ENCODE data around the gene PIPOX. TPM values are rescaled to one million over a fixed set of nuclear protein-coding genes. Genes with fewer than 3 reads are reported as not detected.

The PIPOX gene
- polyA plus RNA-seq, 4 donors: 2.9 to 35.4 (median 12.1) TPM

DNA sequence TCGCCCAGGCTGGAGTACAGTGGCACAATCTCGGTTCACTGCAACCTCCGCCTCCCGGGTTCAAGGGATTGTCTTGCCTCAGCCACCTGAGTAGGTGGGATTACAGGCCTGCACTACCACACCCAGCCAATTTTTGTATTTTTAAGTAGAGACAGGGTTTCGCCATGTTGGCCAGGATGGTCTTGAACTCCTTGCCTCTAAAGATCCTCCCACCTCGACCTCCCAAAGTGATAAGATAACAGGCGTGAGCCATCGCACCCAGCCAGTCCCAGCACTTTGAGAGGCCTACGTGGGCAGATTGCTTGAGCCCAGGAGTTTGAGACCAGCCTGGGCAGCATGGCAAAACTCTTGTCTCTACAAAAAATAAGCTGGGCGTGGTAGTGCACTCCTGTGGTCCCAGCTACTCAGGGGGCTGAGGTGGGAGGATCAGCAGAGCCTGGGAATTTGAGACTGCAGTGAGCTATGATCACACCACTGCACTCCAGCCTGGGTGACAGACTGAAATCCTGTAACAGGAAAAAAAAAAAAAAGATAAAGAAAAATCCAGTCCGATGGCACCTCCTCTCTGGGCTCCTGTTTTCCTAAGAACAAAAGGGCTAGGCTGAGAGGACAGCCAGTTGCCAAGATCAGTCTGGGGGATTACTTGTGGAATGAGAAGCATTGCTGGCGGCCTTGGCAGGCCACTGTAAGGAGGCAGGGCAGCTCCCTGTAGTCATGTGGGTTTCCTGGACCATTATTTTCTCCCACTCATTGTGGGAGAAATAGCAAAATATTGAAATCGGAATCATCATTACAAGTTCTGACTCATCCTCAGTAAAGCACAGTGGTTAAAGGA lies 3.0 kb upstream of the PIPOX start:
- H3K27me3 ChIP-seq (ENCODE audit: control insufficient read depth in 3 of 3, insufficient read depth in 3 of 3, low read length in 3 of 3): peaks cover 0 to 17% (median 0%) of the 10 kb centered on the region in 3 donors
- H3K9me3 ChIP-seq (ENCODE audit: control insufficient read depth in 2 of 2, insufficient read depth in 1 of 2, low read depth in 1 of 2, low read length in 1 of 2): peaks cover 0 to 3% of the 10 kb centered on the region in 2 donors
- 77 to 81% (median 78%) methylated on average over 13 of the region's 13 CpGs for WGBS, 3 donors
- no peak overlapping the region for H3K4me3 ChIP-seq (ENCODE audit: low read depth in 1 of 3, low read length in 3 of 3)
- FAIRE-seq (no peak), DNase-seq (no peak)
- H3K36me3 ChIP-seq (ENCODE audit: control insufficient read depth in 3 of 3, insufficient read depth in 2 of 3, low read depth in 1 of 3, low read length in 3 of 3): no peaks in the 10 kb centered on the region
- no peak overlapping the region for H3K27ac ChIP-seq (ENCODE audit: low read depth in 1 of 3, low read length in 2 of 3)
- H3K4me1 ChIP-seq (ENCODE audit: control insufficient read depth in 3 of 3, insufficient read depth in 2 of 3, low read depth in 1 of 3, low read length in 2 of 3): peaks cover 4 to 18% (median 6%) of the 10 kb centered on the region in 3 donors

DNA sequence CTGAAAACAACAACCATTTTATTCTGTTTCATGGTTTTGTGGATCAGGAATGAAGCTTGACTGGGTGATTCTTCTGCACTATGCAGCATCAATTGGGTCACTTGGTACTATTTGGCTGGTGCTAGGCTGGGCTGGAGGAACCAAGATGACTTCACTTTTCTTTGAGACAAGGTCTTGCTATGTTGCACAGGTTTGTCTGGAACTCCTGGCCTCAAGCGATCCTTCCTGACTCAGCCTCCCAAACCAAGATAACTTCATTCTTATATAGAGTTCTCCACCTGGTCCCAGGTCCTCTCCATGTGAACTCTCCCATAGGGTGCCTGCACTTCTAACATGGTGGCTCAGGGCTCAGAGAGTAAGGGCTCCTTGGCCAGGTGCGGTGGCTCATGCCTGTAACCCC lies 1.9 kb upstream of the PIPOX start:
- FAIRE-seq: no peak
- Histone ChIP-seq H3K9me3 (ENCODE audit: control insufficient read depth in 2 of 2, insufficient read depth in 1 of 2, low read depth in 1 of 2, low read length in 1 of 2) (no peaks in the 10 kb centered on the region), H3K4me3 (ENCODE audit: low read depth in 1 of 3, low read length in 3 of 3) (no peak overlapping the region), H3K4me1 (ENCODE audit: control insufficient read depth in 3 of 3, insufficient read depth in 2 of 3, low read depth in 1 of 3, low read length in 2 of 3) (peaks cover 4 to 27% (median 6%) of the 10 kb centered on the region in 3 donors), H3K27ac (ENCODE audit: low read depth in 1 of 3, low read length in 2 of 3) (no peak overlapping the region), H3K36me3 (ENCODE audit: control insufficient read depth in 3 of 3, insufficient read depth in 2 of 3, low read depth in 1 of 3, low read length in 3 of 3) (no peaks in the 10 kb centered on the region), H3K27me3 (ENCODE audit: control insufficient read depth in 3 of 3, insufficient read depth in 3 of 3, low read length in 3 of 3) (peaks cover 0 to 17% (median 0%) of the 10 kb centered on the region in 3 donors)
- WGBS, 3 donors: 94 to 98% (median 97%) methylated on average over 2 of the region's 2 CpGs
- no peak for DNase-seq

DNA sequence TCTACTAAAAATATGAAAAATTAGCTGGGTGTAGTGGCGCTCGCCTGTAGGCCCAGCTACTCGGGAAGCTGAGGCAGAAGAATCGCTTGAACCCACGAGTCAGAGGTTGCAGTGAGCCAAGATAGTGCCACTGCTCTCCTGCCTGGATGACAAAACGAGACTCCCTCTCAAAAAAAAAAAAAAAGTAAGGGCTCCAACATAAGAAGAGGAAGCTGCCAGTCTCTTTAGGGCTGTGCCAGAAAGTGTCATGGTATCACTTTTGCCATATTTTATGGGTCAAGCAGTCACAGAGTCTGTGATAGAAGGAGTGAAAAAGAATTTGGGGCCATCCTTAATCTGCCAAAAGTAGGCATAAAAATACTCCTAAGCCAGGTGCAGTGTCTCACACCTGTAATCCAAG lies 1.4 kb upstream of the PIPOX start:
- FAIRE-seq (no peak), DNase-seq (no peak)
- peaks cover 0 to 17% (median 0%) of the 10 kb centered on the region in 3 donors for H3K27me3 ChIP-seq (ENCODE audit: control insufficient read depth in 3 of 3, insufficient read depth in 3 of 3, low read length in 3 of 3)
- H3K4me1 ChIP-seq (ENCODE audit: control insufficient read depth in 3 of 3, insufficient read depth in 2 of 3, low read depth in 1 of 3, low read length in 2 of 3): peaks cover 4 to 32% (median 6%) of the 10 kb centered on the region in 3 donors
- H3K36me3 ChIP-seq (ENCODE audit: control insufficient read depth in 3 of 3, insufficient read depth in 2 of 3, low read depth in 1 of 3, low read length in 3 of 3): peaks cover 0 to 2% (median 0%) of the 10 kb centered on the region in 3 donors
- no peaks in the 10 kb centered on the region for H3K9me3 ChIP-seq (ENCODE audit: control insufficient read depth in 2 of 2, insufficient read depth in 1 of 2, low read depth in 1 of 2, low read length in 1 of 2)
- no peak overlapping the region for H3K27ac ChIP-seq (ENCODE audit: low read depth in 1 of 3, low read length in 2 of 3)
- WGBS, 3 donors: 90 to 92% (median 91%) methylated on average over 6 of the region's 6 CpGs
- no peak overlapping the region for H3K4me3 ChIP-seq (ENCODE audit: low read depth in 1 of 3, low read length in 3 of 3)

DNA sequence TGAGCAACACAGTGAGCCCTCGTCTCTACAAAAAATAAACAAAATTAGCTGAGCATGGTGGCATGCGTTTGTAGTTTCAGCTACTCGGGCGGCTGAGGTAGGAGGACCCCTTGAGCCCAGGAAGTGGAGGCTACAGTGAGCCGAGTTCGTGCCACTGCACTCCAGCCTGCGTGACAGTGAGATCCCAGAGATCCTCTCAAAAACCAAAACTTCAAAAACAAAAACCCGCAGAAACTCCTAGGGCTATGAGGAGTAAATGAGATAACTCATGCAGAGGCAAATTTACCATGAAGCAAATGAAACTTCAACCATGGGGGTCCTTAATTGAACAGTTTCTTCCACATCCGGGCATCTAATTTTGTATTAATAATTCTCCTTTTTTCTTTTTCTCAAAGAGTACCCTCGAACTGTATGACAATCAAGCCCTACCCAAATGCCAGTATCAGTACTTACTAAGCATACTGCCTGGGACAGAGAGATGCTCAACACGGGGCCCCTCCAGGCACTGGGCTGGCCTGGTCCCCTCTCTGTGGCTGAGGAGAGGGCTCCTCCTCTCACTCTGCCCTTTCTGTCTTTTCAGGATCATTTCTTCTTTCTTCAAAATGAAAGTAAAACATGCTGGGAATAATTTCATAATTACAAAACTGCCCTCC lies 789 bp upstream of the PIPOX start:
- H3K4me3 ChIP-seq (ENCODE audit: low read depth in 1 of 3, low read length in 3 of 3): peak overlapping the region in 1 of 3 donors; percentile 9
- peaks cover 4 to 34% (median 6%) of the 10 kb centered on the region in 3 donors for H3K4me1 ChIP-seq (ENCODE audit: control insufficient read depth in 3 of 3, insufficient read depth in 2 of 3, low read depth in 1 of 3, low read length in 2 of 3)
- no peak for DNase-seq
- 79 to 82% (median 81%) methylated on average over 11 of the region's 11 CpGs for WGBS, 3 donors
- peaks cover 0 to 5% (median 0%) of the 10 kb centered on the region in 3 donors for H3K36me3 ChIP-seq (ENCODE audit: control insufficient read depth in 3 of 3, insufficient read depth in 2 of 3, low read depth in 1 of 3, low read length in 3 of 3)
- H3K27me3 ChIP-seq (ENCODE audit: control insufficient read depth in 3 of 3, insufficient read depth in 3 of 3, low read length in 3 of 3): peaks cover 0 to 12% (median 0%) of the 10 kb centered on the region in 3 donors
- H3K27ac ChIP-seq (ENCODE audit: low read depth in 1 of 3, low read length in 2 of 3): peak overlapping the region in 1 of 3 donors; percentile 79
- FAIRE-seq: no peak
- no peaks in the 10 kb centered on the region for H3K9me3 ChIP-seq (ENCODE audit: control insufficient read depth in 2 of 2, insufficient read depth in 1 of 2, low read depth in 1 of 2, low read length in 1 of 2)

DNA sequence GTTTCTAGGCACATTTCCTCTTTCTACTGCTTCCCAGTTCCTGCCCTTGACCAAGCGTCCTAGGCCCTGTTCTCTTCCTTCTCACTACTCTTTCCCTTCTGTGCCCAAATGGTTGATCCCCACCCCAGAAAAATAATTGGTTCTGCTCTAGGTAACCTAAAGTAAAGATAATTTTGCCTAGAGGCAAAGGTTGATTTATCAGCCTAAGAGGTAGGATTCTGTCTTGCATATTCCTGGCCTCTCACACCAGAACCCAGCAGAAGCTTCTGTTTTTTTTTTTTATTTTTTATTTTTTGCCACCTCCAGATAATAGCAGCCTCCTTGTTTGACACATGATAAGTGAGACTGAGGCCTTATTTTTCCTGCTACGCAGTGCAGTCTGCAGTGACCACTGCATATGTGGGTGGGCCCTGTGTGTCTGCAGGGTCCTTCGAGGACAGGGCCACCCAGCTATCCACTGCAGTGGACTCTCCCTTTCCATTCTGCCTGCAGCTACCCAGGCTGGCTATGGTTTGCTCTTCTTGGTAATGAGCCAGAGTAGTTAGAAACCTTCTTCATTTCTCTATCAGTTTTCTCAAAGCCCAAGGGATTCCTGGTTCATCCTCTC lies 701 bp downstream of the PIPOX start:
- WGBS, 3 donors: 85 to 96% (median 86%) methylated on average over 3 of the region's 3 CpGs
- no peak for DNase-seq
- H3K9me3 ChIP-seq (ENCODE audit: control insufficient read depth in 2 of 2, insufficient read depth in 1 of 2, low read depth in 1 of 2, low read length in 1 of 2): no peaks in the 10 kb centered on the region
- peak overlapping the region in 1 of 3 donors; percentile 9 for H3K4me3 ChIP-seq (ENCODE audit: low read depth in 1 of 3, low read length in 3 of 3)
- peak overlapping the region in 1 of 3 donors; percentile 79 for H3K27ac ChIP-seq (ENCODE audit: low read depth in 1 of 3, low read length in 2 of 3)
- peaks cover 0 to 5% (median 0%) of the 10 kb centered on the region in 3 donors for H3K36me3 ChIP-seq (ENCODE audit: control insufficient read depth in 3 of 3, insufficient read depth in 2 of 3, low read depth in 1 of 3, low read length in 3 of 3)
- H3K4me1 ChIP-seq (ENCODE audit: control insufficient read depth in 3 of 3, insufficient read depth in 2 of 3, low read depth in 1 of 3, low read length in 2 of 3): peaks cover 4 to 37% (median 6%) of the 10 kb centered on the region in 3 donors
- no peaks in the 10 kb centered on the region for H3K27me3 ChIP-seq (ENCODE audit: control insufficient read depth in 3 of 3, insufficient read depth in 3 of 3, low read length in 3 of 3)
- FAIRE-seq: no peak

DNA sequence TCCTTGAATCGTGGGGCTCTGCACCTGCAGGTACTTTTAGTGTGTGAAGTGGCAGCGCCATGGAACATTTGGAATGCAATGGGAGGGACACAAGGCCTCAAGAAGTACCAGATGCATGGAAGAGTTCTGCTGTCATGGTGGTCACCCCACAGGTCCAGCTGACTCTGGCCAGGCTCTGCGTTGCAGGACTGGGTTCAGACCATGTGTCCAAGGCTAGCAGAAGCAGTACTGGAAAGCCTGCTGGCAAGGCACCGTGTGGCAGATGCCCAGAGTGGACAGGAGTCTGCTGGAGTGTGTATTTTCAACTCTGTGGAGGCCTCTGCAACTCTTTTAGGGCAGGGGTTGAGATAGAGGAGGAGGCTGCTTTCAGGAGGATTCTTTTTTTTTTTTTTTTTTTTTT lies 2.1 kb downstream of the PIPOX start:
- no peaks in the 10 kb centered on the region for H3K27me3 ChIP-seq (ENCODE audit: control insufficient read depth in 3 of 3, insufficient read depth in 3 of 3, low read length in 3 of 3)
- 90 to 95% (median 92%) methylated on average over 4 of the region's 4 CpGs for WGBS, 3 donors
- no peak for FAIRE-seq
- peaks cover 0 to 5% (median 0%) of the 10 kb centered on the region in 3 donors for H3K36me3 ChIP-seq (ENCODE audit: control insufficient read depth in 3 of 3, insufficient read depth in 2 of 3, low read depth in 1 of 3, low read length in 3 of 3)
- H3K9me3 ChIP-seq (ENCODE audit: control insufficient read depth in 2 of 2, insufficient read depth in 1 of 2, low read depth in 1 of 2, low read length in 1 of 2): no peaks in the 10 kb centered on the region
- peaks cover 4 to 39% (median 6%) of the 10 kb centered on the region in 3 donors for H3K4me1 ChIP-seq (ENCODE audit: control insufficient read depth in 3 of 3, insufficient read depth in 2 of 3, low read depth in 1 of 3, low read length in 2 of 3)
- DNase-seq: no peak
- H3K27ac ChIP-seq (ENCODE audit: low read depth in 1 of 3, low read length in 2 of 3): no peak overlapping the region
- no peak overlapping the region for H3K4me3 ChIP-seq (ENCODE audit: low read depth in 1 of 3, low read length in 3 of 3)

DNA sequence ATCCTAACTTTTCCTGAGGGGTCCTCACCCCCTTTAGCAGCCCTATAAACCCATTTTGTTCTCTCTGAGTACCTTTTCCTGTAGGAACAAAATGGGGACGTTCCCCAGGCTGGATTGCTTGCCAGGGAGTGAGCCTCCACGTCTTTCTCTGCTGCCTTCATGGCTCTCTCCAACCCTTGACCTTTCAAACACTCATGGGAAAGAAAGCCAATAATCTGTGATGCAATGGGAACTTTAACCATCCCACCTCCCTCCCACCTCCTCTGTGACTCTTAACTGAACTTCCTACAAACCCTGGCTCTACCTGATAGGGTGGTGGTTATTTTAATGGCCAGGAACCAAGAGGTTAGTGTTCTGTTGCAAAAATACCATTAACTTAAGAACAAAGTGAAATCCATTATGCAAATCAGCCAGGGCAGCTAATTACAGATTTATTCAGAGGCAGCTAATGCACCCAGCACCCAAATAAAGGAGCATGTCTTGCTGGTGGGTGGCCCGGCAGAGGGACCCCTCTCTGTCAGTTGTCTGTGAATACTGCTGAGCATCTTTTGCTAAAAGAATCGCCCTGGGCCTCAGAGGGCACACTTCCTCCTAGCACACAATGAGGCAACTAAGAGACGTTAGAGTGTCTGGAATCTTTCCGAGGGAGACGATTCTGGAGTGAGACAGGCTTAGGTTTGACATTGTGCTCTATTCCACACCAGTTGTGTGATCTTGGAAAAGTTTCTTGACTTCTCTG lies 3.0 kb downstream of the PIPOX start:
- Histone ChIP-seq H3K36me3 (ENCODE audit: control insufficient read depth in 3 of 3, insufficient read depth in 2 of 3, low read depth in 1 of 3, low read length in 3 of 3) (peaks cover 0 to 5% (median 0%) of the 10 kb centered on the region in 3 donors), H3K27me3 (ENCODE audit: control insufficient read depth in 3 of 3, insufficient read depth in 3 of 3, low read length in 3 of 3) (no peaks in the 10 kb centered on the region), H3K4me3 (ENCODE audit: low read depth in 1 of 3, low read length in 3 of 3) (no peak overlapping the region), H3K27ac (ENCODE audit: low read depth in 1 of 3, low read length in 2 of 3) (peak overlapping the region in 1 of 3 donors; percentile 67), H3K4me1 (ENCODE audit: control insufficient read depth in 3 of 3, insufficient read depth in 2 of 3, low read depth in 1 of 3, low read length in 2 of 3) (peaks cover 4 to 39% (median 6%) of the 10 kb centered on the region in 3 donors), H3K9me3 (ENCODE audit: control insufficient read depth in 2 of 2, insufficient read depth in 1 of 2, low read depth in 1 of 2, low read length in 1 of 2) (no peaks in the 10 kb centered on the region)
- FAIRE-seq (no peak), DNase-seq (peak; percentile 74 to 84)
- 59 to 62% (median 62%) methylated on average over 7 of the region's 7 CpGs for WGBS, 3 donors

DNA sequence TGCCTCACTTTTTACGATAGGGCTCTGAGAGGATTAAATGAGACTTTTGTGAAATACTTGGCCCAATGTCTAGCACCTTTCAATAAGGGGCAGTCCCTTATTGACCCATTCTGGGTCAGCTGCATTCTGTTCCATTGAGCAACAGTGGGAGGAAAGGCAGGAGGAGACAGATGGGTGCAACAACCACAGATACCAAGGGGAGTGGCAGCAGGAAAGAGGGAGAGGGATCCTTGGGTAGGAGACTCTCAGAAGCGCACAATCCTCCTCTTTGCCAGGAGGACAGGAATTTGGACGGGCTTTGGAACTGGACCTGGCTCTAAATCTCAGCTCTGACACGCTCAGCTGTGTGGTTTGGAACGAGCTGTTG lies 3.5 kb downstream of the PIPOX start:
- Histone ChIP-seq H3K27ac (ENCODE audit: low read depth in 1 of 3, low read length in 2 of 3) (peak overlapping the region in 1 of 3 donors; percentile 55), H3K36me3 (ENCODE audit: control insufficient read depth in 3 of 3, insufficient read depth in 2 of 3, low read depth in 1 of 3, low read length in 3 of 3) (peaks cover 0 to 5% (median 0%) of the 10 kb centered on the region in 3 donors), H3K4me3 (ENCODE audit: low read depth in 1 of 3, low read length in 3 of 3) (no peak overlapping the region), H3K4me1 (ENCODE audit: control insufficient read depth in 3 of 3, insufficient read depth in 2 of 3, low read depth in 1 of 3, low read length in 2 of 3) (peaks cover 4 to 39% (median 6%) of the 10 kb centered on the region in 3 donors), H3K27me3 (ENCODE audit: control insufficient read depth in 3 of 3, insufficient read depth in 3 of 3, low read length in 3 of 3) (no peaks in the 10 kb centered on the region), H3K9me3 (ENCODE audit: control insufficient read depth in 2 of 2, insufficient read depth in 1 of 2, low read depth in 1 of 2, low read length in 1 of 2) (no peaks in the 10 kb centered on the region)
- DNase-seq (no peak), FAIRE-seq (no peak)
- 82 to 87% (median 85%) methylated on average over 5 of the region's 5 CpGs for WGBS, 3 donors

Data from small intestine (tissue), 7 donors.